GM19043 (cell line): ENCODE measurements around the gene MCM3.

Source experiments
- ATAC-seq: cut with Tn5 transposase; IDR thresholded peaks from one replicate; pipeline ENCODE4 v1.9.1; 2021; ENCODE audit warnings: low read depth; ENCODE audit not compliant: unreplicated experiment

The MCM3 gene

DNA sequence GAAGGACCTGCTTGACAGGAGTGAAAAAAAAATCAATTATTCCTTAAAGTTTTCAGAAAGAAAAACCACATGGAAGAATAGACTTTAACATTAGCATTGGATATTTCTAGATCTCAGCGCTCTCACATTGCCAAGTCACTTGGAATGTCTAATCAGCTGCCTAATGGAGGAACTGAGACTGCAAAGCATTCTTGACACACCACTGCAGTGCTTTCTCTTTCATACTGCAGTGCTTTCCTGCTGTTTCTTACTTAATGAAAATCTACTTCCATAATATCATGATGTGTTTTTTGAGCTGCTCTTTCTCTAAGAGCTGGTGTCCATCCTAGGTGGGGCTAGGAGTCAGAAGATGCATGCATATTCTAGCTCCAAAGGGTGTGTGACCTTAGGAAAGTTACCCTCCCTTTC is 20.4 kb upstream of the MCM3 start:
- peak; percentile 41 for ATAC-seq

- no peak for ATAC-seq
Observed at GRCh38 chr6:52303178-52303577, 18.6 kb upstream of the MCM3 start.

GRCh38 chr6:52301326-52301725 is 16.8 kb upstream of the MCM3 start:
- ATAC-seq, result no peak

GRCh38 chr6:52300489-52300931 is 16.0 kb upstream of the MCM3 start:
- ATAC-seq, result no peak

GRCh38 chr6:52299653-52300052 is 15.1 kb upstream of the MCM3 start:
- ATAC-seq, result no peak

GRCh38 chr6:52297433-52297832 is 12.9 kb upstream of the MCM3 start:
- ATAC-seq, result no peak

DNA sequence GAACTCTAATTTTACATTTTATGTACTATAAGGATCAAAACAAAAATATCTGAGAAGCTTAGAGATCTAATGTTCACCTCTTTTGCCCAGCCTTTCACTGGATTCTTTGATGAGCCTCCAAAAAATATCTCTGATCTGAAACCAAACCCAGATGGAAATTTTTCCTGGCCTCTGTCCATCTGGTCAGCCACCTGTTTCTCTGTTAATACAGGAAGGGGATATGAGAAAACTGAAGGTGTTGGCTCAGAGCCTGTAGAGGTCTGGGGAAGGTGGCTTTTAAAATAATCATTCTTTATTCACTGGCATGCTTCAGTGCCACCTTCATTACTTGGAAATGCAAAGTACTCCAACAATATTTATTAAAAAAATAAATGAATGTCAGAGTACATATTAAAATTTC is 8.5 kb upstream of the MCM3 start:
- ATAC-seq, result no peak

DNA sequence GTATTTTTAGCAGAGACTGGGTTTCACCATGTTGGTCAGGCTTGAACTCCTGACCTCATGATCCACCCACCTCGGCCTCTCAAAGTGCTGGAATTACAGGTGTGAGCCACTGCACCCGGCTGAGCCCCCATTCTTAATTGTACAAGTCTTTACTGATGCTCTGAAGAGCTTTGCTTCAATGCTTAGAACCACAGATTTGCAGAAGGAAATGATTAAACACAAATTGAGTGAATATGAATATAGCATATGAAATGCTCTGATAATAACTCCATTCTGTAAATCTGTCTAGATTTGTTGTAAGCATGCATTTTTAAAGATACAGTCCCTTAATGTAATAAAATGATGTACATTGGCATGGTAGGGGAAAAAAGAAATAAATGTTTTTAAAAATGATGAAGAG is 4.3 kb upstream of the MCM3 start:
- ATAC-seq, result no peak

DNA sequence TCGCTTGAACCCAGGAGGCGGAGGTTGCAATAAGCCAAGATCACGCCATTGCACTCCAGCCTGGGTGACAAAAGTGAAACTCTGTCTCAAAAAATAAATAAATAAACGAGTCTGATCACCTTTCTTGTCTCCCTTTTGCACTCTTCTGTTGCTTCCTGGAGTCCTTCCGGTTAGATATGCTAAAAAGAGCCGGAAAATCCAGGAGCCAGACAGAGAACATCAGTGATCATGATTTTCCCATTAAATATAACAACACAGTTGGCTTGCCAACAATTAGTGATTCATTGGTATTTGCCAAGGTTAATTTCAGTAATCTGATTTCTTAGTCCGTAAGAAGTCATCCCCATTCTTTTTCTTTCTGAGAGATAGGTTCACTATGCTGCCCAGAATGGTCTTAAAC is 3.7 kb upstream of the MCM3 start:
- ATAC-seq, result no peak

DNA sequence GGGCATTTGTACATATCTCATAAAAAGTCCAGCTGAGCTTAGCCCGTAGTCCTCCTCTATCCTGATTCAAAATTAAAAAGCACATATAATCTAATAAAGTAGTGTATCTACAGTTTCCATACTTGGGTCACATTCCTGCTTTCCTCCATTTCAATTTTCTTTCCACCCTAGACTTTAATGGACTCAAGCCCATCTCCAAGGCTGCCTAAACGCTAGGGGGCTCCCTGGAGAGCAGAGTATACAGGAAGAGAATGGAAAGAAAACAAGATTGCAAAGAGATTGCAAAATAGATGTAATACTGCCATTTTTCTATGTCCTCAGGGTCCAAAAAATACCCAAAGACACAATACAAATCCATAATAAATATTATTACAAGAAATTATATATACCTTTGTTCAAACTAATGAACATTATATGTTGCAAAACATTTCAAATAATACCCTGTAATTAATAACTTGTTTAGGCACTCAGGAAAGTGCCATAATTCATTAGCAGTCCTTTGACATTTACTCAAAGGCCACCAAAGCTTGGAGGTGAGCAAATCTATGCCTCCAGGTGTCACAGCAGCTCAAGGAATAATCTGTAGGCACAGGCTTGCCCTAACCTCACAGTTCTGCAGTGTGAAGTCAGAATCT is 2.4 kb upstream of the MCM3 start:
- no peak for ATAC-seq

- ATAC-seq, result no peak
Observed at GRCh38 chr6:52285177-52286068, 881 bp upstream of the MCM3 start.

GRCh38 chr6:52284131-52284459 is 447 bp downstream of the MCM3 start:
- no peak for ATAC-seq

- no peak for ATAC-seq
Observed at GRCh38 chr6:52283111-52283510, 1.4 kb downstream of the MCM3 start.

DNA sequence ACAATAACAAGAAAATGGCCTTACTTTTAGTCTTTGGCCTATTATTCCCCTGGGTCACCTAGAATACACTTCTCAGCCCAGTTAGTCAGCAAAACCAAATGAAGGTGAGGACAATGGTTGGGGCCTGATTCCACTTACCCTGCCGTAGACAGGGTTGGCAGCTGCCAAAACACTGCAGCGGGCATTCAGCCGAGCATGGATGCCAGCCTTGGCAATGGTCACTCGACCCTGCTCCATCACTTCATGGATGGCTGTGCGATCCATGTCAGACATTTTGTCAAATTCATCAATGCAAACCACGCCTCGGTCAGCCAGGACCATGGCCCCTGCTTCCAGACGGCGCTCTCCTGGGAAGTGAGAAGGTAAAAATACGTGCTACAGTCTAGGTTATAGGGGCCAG is 8.4 kb downstream of the MCM3 start:
- ATAC-seq, result no peak

- ATAC-seq, result no peak
Observed at GRCh38 chr6:52271852-52272460, 12.6 kb downstream of the MCM3 start.

DNA sequence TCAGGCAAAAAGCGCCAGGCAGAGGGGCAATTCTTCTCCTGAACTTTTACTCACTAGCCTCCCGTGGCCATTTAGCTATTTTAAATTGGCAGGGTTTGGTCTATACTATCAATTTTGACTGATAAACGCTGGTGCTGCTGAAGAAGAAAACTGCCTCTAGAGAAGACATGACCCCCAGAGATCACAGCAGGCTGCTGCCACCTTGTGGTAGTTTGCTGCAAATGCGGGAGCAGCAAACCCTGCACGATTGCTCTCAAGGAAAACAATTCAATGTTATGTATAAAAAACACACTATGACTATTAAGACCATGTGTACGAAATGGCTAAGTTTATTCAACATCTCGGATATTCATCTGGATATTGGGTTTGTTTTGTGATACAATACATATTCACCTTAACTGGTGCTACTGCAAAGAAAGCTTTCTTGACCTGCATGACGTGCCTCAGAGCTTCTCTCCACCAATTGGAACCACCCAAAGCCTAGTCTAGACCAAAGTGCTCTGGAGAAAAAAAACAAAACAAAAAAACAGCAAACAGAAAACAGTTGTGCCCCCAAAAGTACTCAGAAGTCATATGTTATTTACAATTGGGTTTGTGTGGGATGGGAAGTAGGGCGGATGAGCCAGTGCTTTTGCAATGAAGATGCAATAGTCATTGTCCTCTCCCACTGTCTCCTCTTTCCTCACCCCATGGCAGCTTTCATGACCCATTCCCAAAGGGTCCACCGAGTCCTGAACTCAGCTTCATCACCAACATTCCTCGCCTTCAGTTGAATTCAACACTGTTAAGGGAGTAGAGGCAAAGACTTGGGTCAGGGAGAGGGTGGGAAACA is 20.6 kb downstream of the MCM3 start:
- peak; percentile 69 for ATAC-seq

DNA sequence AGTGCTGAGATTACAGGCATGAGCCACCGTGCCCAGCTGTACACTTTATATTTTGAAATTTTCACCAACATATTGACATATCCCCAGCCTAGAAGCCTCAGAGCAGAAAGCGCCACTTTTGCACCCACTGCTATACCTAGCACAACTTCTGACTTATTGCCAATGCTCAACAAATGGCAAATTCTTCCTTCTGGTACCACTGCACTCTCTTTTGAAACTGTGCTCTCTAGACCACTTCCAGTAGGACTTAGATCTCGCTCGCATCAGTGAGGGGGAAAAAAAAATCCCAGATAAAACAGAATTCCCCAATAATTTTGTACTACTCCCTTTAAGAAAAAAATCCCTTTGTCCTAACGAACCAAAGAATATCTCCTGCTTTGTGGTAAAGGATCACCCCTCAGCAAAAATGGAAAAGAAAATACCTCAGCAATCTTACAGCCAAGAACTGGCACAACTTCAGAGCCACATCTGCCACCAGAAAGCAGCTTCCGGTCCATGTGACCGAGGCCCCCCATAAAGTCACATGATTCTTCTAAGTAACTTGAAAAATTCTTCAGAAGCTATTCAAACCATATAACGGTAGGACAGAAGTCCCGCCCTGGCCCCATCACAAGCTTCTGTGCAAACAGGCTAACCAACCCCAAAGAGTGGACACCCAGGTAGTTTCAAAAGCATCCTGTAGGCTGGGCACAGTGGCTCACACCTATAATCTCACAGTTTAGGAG is 21.8 kb downstream of the MCM3 start:
- no peak for ATAC-seq

DNA sequence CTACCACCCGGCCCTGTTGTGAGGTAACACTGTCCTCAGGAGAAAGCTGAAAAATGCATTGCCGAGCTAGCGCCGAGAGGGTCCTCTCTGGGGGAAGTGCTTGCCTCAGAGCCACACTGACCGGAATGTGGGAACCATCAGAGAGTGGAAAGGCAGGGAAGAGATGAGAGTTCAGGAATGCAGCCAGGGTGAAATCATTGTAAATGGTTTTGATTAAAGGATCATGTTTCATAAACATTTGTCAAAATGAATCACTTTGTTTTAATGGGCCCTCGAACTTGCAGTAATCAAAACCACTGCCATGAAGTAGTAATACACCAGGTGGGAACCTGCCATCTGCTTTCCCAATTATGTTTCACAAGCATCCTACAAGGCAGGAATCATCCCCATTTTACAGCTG is 23.3 kb downstream of the MCM3 start:
- no peak for ATAC-seq

- no peak for ATAC-seq
Observed at GRCh38 chr6:52260634-52261033, 23.9 kb downstream of the MCM3 start.

DNA sequence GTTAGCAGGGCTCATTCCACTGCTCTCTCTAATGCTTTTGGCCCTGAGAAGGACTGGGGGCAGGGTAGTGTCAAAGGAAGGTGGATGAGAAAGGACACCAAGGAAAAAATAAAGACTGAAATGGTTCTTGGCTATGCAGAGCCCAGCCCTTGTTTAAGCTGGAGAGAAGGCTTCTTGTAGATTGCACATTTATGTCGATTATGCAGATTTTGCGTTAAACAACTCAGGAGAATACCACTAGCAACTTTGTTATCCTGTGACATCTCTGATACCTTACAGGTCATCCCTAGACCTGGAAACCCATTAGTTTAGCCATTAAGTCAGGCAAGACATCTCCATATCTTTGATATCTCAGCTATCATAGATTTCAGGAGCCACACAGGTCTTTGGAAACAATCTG is 29.1 kb downstream of the MCM3 start:
- ATAC-seq, result no peak
